Left ventricle myocardium inferior (tissue), 1 donor: ENCODE results near the gene SYNGR4. TPM values are rescaled to one million over a fixed set of nuclear protein-coding genes. Genes with fewer than 3 reads are reported as not detected.
A peak's percentile ranks its signal among the peaks of the same experiment; 100 is the strongest.

Experiments
- DNase-seq: peaks from one replicate; pipeline ENCODE4 v3.0.0-alpha.2; 2020
- H3K27ac ChIP-seq: fragments of 200-600 bp; replicated peaks from 2 replicates; pipeline ENCODE4 v1.8.0; 2021
- H3K27me3 ChIP-seq: fragments of 200-600 bp; 2 replicates; pipeline ENCODE4 v1.8.0; 2021; ENCODE audit warnings: low read depth
- H3K36me3 ChIP-seq: fragments of 200-600 bp; 2 replicates; pipeline ENCODE4 v1.8.0; 2021
- H3K4me1 ChIP-seq: fragments of 200-600 bp; 2 replicates; pipeline ENCODE4 v1.8.0; 2021
- H3K4me3 ChIP-seq: fragments of 200-600 bp; 2 replicates; pipeline ENCODE4 v1.8.0; 2021; ENCODE audit warnings: mild to moderate bottlenecking, moderate library complexity
- H3K9me3 ChIP-seq: fragments of 200-600 bp; replicated peaks from 2 replicates; pipeline ENCODE4 v1.8.0; 2021
- intact Hi-C: fragments of 100-400 bp; cut with micrococcal nuclease; formaldehyde crosslinking; loops from one replicate; pipeline ENCODE4 v1.11.0; 2022
- total RNA-seq: library from RNA; stranded (reverse); fragmentation: NEBNext Ultra II Directional; extraction: Animal tissue kit (Norgen Biotek cat#: 25700); gene quantifications from one replicate; pipeline ENCODE4 v1.2.1, GENCODE V29; 2021
- TF ChIP-seq, protein P1 (sequence below): fragments of 200-600 bp; IDR thresholded peaks from 2 replicates; pipeline ENCODE4 v1.8.0; 2021; ENCODE audit warnings: antibody characterized with exemption, mild to moderate bottlenecking, borderline replicate concordance
- donor health status: DM: no; HTN: yes; CAD: no; lungs with severe emphysema.

Gene SYNGR4
- total RNA-seq, 1 donor from 2014 or later, result not detected

DNA sequence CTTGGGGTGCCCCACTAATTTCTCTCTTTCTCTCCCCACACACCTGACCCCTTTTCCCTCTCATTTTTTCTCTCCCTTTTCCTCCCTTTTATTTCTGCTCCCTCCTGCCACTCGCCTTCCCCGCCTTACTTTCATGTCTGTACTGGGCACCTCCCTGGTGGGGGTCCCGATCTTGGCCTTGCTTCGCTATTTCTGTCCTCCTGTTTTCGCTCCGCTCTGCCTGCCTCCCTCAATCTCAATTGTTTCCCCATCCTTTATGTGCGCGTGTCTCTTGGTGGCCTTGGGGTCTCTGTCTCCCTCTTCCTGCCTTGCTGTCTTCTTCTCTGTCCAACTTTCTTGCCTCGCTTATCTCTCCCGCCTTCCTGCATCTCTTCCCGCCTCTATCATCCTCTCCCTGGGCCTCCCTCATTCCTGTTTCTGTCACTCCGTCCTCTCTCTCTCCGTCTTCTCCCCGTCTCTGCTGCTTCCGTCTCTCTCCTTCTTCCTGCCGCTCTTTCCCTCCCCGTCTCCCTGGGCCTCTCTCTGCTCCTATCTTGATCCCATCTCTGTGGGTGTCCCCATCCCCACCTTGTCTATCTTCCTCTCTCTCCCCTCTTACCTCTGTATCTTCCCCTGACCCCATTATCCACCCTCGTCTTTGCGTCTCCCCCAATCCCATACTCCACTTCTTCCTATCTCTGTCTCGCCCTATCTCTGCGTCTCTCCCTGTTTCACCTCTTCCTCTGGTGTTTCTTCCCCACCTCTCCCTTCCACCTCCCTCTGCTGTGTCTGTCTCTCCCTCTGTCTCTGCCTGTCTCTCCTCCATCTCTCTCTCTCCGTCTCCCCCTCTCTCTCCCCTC, 33.3 kb downstream of the SYNGR4 start:
- peaks cover 31% of the 10 kb centered on the region for H3K4me1 ChIP-seq

DNA sequence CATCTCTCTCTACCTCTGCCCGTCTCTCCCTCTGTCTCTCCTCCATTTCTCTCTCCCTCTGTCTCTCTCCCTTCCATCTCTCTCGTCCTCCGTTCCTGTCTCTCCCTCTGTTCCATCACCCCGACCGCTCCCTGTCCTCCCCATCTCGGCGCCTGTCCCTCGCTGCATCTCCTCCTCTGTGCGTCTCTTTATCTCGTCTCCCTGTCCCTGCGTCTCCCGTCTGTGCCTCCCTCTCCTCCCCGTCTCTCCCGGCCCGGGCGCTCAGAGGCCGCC, 33.9 kb downstream of the SYNGR4 start:
- Histone ChIP-seq H3K27me3 (peaks cover 52% of the 10 kb centered on the region), H3K36me3 (no peaks in the 10 kb centered on the region), H3K4me1 (peaks cover 31% of the 10 kb centered on the region), H3K9me3 (no peaks in the 10 kb centered on the region), H3K4me3 (peak overlapping the region; percentile 57), H3K27ac (peak overlapping the region; percentile 58)
- DNase-seq, result no peak
- TF ChIP-seq, protein P1, sequence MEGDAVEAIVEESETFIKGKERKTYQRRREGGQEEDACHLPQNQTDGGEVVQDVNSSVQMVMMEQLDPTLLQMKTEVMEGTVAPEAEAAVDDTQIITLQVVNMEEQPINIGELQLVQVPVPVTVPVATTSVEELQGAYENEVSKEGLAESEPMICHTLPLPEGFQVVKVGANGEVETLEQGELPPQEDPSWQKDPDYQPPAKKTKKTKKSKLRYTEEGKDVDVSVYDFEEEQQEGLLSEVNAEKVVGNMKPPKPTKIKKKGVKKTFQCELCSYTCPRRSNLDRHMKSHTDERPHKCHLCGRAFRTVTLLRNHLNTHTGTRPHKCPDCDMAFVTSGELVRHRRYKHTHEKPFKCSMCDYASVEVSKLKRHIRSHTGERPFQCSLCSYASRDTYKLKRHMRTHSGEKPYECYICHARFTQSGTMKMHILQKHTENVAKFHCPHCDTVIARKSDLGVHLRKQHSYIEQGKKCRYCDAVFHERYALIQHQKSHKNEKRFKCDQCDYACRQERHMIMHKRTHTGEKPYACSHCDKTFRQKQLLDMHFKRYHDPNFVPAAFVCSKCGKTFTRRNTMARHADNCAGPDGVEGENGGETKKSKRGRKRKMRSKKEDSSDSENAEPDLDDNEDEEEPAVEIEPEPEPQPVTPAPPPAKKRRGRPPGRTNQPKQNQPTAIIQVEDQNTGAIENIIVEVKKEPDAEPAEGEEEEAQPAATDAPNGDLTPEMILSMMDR, result no peak
- intact Hi-C loops, result no loop called here

More for the DNA sequence above, 33.3 kb downstream of the SYNGR4 start:
- peak overlapping the region; percentile 57 for H3K4me3 ChIP-seq
- TF ChIP-seq, protein P1, result no peak
- H3K27me3 ChIP-seq, result peaks cover 57% of the 10 kb centered on the region
- H3K27ac ChIP-seq, result peak overlapping the region; percentile 58
- no peak for DNase-seq
- no peaks in the 10 kb centered on the region for H3K9me3 ChIP-seq
- intact Hi-C loops, result no loop called here
- no peaks in the 10 kb centered on the region for H3K36me3 ChIP-seq

DNA sequence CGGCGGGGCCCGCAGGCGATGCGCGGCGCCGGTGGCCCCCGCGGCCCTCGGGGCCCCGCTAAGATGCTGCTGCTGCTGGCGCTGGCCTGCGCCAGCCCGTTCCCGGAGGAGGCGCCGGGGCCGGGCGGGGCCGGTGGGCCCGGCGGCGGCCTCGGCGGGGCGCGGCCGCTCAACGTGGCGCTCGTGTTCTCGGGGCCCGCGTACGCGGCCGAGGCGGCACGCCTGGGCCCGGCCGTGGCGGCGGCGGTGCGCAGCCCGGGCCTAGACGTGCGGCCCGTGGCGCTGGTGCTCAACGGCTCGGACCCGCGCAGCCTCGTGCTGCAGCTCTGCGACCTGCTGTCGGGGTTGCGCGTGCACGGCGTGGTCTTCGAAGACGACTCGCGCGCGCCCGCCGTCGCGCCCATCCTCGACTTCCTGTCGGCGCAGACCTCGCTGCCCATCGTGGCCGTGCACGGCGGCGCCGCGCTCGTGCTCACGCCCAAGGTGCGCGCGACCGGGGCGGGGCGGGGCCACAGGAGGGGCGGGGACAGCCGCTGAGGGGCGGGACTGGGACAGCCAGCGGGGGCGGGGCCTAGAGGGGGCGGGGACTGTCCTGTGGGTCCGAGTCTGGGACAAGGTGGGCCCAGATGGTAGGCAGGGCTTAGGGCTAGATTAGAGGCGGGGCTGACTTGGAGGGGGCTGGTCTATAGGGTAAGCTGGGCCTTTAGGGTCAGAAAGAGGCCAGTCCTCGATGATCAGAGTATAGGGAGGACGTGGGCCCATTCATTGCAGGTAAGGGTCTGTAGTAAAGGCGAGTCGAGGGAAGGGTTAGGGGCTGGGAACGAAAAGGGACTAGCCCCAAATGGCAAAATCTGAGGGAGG, 34.4 kb downstream of the SYNGR4 start:
- peak; percentile 80 for DNase-seq
- peak overlapping the region; percentile 57 for H3K4me3 ChIP-seq
- no peaks in the 10 kb centered on the region for H3K9me3 ChIP-seq
- intact Hi-C loops, result no loop called here
- TF ChIP-seq, protein P1, result no peak
- no peaks in the 10 kb centered on the region for H3K36me3 ChIP-seq
- H3K27me3 ChIP-seq, result peaks cover 46% of the 10 kb centered on the region
- H3K4me1 ChIP-seq, result peaks cover 28% of the 10 kb centered on the region
- H3K27ac ChIP-seq, result peak overlapping the region; percentile 58

DNA sequence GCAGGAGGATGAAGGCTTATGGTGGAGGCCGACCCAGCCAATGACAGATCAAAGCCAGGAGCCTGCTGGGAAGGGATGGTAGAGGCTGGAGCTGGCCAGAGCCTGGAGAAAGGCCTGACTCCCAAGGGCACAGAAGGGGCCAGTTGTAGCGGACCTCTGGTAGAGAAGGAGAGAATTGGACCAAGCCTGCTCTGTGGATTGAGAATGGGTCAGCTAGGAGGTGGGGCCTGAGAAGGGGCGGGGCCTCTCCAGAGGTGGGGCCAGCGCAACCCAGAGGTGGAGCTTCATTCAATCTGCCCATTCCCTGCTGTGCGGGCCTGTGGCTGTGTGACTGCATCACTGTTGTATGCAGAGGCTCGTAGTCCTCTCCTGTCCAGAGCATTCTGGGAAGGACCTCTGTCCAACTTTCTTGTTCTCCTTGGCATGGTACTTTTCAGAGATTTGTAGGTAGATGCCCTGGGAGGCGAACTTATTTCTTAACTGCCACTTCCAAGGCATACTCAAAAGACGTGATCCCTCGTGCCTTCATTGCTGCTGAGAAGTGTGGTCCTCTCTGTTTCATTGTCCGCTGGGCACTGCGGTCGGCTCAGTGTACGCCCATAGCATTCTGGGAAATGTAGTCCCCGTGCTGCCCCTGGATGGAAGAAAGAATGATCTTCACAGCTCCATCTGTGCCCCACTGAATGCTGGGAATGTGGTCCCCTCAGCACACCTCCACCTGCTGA, 36.0 kb downstream of the SYNGR4 start:
- H3K27ac ChIP-seq, result peak overlapping the region; percentile 58
- TF ChIP-seq, protein P1, result no peak
- peak overlapping the region; percentile 39 for H3K4me3 ChIP-seq
- peaks cover 30% of the 10 kb centered on the region for H3K27me3 ChIP-seq
- DNase-seq, result peak; percentile 53
- peaks cover 16% of the 10 kb centered on the region for H3K4me1 ChIP-seq
- intact Hi-C loops, result no loop called here
- H3K9me3 ChIP-seq, result no peaks in the 10 kb centered on the region
- H3K36me3 ChIP-seq, result no peaks in the 10 kb centered on the region

DNA sequence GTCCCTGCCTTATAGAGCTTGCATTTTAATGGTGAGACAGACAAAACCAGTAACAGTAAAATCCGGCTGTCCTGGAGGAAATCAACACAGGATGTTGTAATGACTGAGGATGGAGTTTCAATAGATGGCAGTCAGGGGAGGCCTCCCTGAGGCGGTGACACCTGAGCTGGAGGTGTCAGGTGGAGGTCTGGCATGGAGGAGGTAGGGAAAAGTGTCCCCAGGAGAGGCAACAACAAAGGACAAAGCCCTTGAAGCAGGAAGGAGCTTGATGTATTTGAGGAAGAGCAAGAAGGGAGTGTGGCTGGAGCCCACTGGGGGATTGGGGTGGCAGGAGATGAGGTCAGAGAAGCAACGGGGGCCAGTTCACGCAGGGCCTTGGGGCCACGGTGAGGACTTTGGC, 37.1 kb downstream of the SYNGR4 start:
- TF ChIP-seq, protein P1, result no peak
- Histone ChIP-seq H3K27ac (no peak overlapping the region), H3K27me3 (peaks cover 27% of the 10 kb centered on the region), H3K4me1 (peaks cover 16% of the 10 kb centered on the region), H3K4me3 (no peak overlapping the region), H3K36me3 (no peaks in the 10 kb centered on the region), H3K9me3 (no peaks in the 10 kb centered on the region)
- DNase-seq, result no peak
- intact Hi-C loops, result no loop called here
